ENCODE results near the gene PRKAR1B.

- TF ChIP-seq POLR2A (IDR thresholded peaks at IDR 0.05) (no peak), CTCF (IDR thresholded peaks at IDR 0.05) (no peak), POLR2AphosphoS5 (IDR thresholded peaks at IDR 0.05) (no peak)
Measured at GRCh38 chr7:751826-752225, 24.7 kb upstream of the PRKAR1B start.

All from stomach (tissue), 4 donors.